Measurements from ENCODE around the gene HNRNPH3.
A peak's percentile ranks its signal among the peaks of the same experiment; 100 is the strongest.

Gene HNRNPH3

DNA sequence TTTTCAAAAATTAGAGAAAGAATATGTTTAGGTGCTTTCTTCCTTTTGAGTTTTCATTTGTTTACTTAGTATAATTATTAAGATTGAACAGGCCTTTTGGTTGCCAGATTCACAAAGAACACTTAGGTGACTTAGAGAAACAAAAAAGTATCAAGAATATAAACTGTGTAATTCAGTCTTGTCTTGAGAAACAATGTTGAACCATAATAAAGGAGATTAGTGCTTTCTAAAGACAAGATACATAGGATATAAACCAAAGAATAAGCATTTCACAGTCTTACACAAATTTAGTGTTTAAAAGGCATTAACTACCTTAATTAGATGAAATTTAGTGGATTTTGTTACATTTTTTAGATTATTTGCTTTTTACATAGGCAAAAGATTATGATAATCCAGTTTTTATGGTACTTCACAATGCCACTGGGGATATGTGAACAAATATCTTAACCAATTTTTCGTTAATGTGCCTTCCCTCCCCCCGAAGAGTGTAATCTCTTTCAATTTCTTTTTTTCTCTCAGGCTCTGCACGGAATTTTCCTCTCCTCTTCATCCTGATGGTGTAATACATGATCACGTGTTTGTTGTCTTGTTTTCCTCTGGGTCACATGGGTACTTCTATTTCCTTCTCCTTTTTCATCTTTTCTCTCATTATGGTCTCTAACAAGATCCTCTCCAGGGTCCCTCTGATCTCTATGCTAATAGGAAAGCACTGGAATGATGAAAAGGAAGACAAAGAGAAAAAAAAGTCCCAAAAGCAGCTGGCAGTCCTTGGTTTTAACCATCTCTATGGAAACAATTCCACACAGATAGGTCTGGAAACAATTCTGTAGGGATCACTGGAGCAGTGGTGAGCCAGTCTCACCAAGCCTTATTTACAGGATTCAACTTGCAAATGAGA lies 3.7 kb upstream of the HNRNPH3 start (continued):
- TF ChIP-seq, protein P1, sequence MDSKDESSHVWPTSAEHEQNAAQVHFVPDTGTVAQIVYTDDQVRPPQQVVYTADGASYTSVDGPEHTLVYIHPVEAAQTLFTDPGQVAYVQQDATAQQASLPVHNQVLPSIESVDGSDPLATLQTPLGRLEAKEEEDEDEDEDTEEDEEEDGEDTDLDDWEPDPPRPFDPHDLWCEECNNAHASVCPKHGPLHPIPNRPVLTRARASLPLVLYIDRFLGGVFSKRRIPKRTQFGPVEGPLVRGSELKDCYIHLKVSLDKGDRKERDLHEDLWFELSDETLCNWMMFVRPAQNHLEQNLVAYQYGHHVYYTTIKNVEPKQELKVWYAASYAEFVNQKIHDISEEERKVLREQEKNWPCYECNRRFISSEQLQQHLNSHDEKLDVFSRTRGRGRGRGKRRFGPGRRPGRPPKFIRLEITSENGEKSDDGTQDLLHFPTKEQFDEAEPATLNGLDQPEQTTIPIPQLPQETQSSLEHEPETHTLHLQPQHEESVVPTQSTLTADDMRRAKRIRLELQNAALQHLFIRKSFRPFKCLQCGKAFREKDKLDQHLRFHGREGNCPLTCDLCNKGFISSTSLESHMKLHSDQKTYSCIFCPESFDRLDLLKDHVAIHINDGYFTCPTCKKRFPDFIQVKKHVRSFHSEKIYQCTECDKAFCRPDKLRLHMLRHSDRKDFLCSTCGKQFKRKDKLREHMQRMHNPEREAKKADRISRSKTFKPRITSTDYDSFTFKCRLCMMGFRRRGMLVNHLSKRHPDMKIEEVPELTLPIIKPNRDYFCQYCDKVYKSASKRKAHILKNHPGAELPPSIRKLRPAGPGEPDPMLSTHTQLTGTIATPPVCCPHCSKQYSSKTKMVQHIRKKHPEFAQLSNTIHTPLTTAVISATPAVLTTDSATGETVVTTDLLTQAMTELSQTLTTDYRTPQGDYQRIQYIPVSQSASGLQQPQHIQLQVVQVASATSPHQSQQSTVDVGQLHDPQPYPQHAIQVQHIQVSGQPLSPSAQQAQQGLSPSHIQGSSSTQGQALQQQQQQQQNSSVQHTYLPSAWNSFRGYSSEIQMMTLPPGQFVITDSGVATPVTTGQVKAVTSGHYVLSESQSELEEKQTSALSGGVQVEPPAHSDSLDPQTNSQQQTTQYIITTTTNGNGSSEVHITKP (tag by site-specific recombination; IDR thresholded peaks at IDR 0.05): peak; percentile 85
- TF ChIP-seq ZNF48 (tag by site-specific recombination; IDR thresholded peaks at IDR 0.05): no peak
- TF ChIP-seq ZNF404 (tag by site-specific recombination; IDR thresholded peaks at IDR 0.05): no peak
- TF ChIP-seq, protein P2, sequence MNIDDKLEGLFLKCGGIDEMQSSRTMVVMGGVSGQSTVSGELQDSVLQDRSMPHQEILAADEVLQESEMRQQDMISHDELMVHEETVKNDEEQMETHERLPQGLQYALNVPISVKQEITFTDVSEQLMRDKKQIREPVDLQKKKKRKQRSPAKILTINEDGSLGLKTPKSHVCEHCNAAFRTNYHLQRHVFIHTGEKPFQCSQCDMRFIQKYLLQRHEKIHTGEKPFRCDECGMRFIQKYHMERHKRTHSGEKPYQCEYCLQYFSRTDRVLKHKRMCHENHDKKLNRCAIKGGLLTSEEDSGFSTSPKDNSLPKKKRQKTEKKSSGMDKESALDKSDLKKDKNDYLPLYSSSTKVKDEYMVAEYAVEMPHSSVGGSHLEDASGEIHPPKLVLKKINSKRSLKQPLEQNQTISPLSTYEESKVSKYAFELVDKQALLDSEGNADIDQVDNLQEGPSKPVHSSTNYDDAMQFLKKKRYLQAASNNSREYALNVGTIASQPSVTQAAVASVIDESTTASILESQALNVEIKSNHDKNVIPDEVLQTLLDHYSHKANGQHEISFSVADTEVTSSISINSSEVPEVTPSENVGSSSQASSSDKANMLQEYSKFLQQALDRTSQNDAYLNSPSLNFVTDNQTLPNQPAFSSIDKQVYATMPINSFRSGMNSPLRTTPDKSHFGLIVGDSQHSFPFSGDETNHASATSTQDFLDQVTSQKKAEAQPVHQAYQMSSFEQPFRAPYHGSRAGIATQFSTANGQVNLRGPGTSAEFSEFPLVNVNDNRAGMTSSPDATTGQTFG (tag by site-specific recombination; IDR thresholded peaks at IDR 0.05; ENCODE audit: borderline replicate concordance): no peak
- TF ChIP-seq, protein P3, sequence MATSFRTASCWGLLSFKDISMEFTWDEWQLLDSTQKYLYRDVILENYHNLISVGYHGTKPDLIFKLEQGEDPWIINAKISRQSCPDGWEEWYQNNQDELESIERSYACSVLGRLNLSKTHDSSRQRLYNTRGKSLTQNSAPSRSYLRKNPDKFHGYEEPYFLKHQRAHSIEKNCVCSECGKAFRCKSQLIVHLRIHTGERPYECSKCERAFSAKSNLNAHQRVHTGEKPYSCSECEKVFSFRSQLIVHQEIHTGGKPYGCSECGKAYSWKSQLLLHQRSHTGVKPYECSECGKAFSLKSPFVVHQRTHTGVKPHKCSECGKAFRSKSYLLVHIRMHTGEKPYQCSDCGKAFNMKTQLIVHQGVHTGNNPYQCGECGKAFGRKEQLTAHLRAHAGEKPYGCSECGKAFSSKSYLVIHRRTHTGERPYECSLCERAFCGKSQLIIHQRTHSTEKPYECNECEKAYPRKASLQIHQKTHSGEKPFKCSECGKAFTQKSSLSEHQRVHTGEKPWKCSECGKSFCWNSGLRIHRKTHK (tag by site-specific recombination; IDR thresholded peaks at IDR 0.05): no peak
- TF ChIP-seq ZNF664 (tag by site-specific recombination; IDR thresholded peaks at IDR 0.05): no peak
- no peak for TF ChIP-seq ZNF560 (tag by site-specific recombination; IDR thresholded peaks at IDR 0.05; ENCODE audit: borderline replicate concordance)
- no peak for TF ChIP-seq ZNF23 (tag by site-specific recombination; IDR thresholded peaks at IDR 0.05; ENCODE audit: borderline replicate concordance)
- TF ChIP-seq ZNF366 (tag by site-specific recombination; conservative IDR thresholded peaks at IDR 0.05): peak; percentile 84
- TF ChIP-seq, protein P4, sequence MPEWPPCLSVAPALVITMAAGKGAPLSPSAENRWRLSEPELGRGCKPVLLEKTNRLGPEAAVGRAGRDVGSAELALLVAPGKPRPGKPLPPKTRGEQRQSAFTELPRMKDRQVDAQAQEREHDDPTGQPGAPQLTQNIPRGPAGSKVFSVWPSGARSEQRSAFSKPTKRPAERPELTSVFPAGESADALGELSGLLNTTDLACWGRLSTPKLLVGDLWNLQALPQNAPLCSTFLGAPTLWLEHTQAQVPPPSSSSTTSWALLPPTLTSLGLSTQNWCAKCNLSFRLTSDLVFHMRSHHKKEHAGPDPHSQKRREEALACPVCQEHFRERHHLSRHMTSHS (tag by site-specific recombination; IDR thresholded peaks at IDR 0.05): no peak
- TF ChIP-seq KLF8 (tag by site-specific recombination; IDR thresholded peaks at IDR 0.05): peak; percentile 25; the same call in 1 of the 2 replicates

DNA sequence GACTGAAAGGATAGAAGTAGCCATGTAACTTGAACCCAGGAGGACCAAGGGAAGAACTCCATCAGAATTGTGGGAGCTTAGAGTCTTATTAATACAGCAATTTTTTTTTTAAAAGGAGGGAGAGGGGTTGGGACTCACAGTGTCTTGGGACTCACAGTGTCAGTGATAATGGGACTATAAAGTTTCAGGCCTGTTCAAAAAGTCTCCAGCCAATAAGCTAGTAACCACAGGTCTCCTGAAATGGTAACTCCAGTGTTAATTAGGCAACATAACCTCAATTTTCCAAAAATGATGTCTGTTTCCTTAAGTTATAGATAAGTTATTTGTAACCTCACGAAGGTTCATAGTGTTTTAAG lies 2.4 kb upstream of the HNRNPH3 start:
- peaks cover 0 to 3% of the 10 kb centered on the region in 2 experiments; a peak in 1 of 3 replicates for H3K36me3 ChIP-seq (ENCODE audit: control insufficient read depth in 2 of 2, insufficient read depth in 1 of 2, low read length in 2 of 2)
- CTCF ChIA-PET: interaction anchor here (0.6 to 1.2 kb wide), 2 partner anchors 446 to 542 kb away, joined by 3 to 5 read pairs; no protein-coding TSS in a partner anchor
- POLR2A ChIA-PET: no interaction called here
- no peak for TF ChIP-seq ZNF560 (tag by site-specific recombination; IDR thresholded peaks at IDR 0.05; ENCODE audit: borderline replicate concordance)
- 0 out of 2 replicates have a peak, but pooled peaks have one; percentile 49 for TF ChIP-seq IKZF3 (tag by site-specific recombination; IDR thresholded peaks at IDR 0.05)
- TF ChIP-seq, protein P5, sequence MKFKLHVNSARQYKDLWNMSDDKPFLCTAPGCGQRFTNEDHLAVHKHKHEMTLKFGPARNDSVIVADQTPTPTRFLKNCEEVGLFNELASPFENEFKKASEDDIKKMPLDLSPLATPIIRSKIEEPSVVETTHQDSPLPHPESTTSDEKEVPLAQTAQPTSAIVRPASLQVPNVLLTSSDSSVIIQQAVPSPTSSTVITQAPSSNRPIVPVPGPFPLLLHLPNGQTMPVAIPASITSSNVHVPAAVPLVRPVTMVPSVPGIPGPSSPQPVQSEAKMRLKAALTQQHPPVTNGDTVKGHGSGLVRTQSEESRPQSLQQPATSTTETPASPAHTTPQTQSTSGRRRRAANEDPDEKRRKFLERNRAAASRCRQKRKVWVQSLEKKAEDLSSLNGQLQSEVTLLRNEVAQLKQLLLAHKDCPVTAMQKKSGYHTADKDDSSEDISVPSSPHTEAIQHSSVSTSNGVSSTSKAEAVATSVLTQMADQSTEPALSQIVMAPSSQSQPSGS (tag by site-specific recombination; IDR thresholded peaks at IDR 0.05; ENCODE audit: low read depth): no peak
- peaks cover 5% of the 10 kb centered on the region; the same call in 1 of the 2 replicates for H3K4me1 ChIP-seq (ENCODE audit: control insufficient read depth, insufficient read depth, low read length)
- no peak overlapping the region for H3K4me3 ChIP-seq (ENCODE audit: low read depth, low read length)
- H3K9me3 ChIP-seq (ENCODE audit: control insufficient read depth, insufficient read depth, low read depth, low read length): no peaks in the 10 kb centered on the region
- H3K27ac ChIP-seq (ENCODE audit: extremely low read depth, low read depth, low read length): no peak overlapping the region

Data from HEK293 (cell line).